NCI-H82 (cell line): ENCODE measurements around the gene TRIP11.
"Not testable (repeated sequence)": the region's sequence is repeated elsewhere in the genome, so short reads cannot be mapped to it uniquely, and the experiment has no call there.

Experiments used
- DNase-seq: peaks from one replicate; lab custom pipeline; 2025; lab: John Stamatoyannopoulos, UW

TRIP11 gene

GRCh38 chr14:92039719-92040430, at the start of gene TRIP11:
TRIP11 (minus strand) TSS chr14:92040059; CDS start chr14:92039685, 374 bp downstream.
- peak; percentile 90 for DNase-seq

GRCh38 chr14:92088494-92088893, 48.6 kb upstream of the TRIP11 start:
- DNase-seq, result no peak

DNA sequence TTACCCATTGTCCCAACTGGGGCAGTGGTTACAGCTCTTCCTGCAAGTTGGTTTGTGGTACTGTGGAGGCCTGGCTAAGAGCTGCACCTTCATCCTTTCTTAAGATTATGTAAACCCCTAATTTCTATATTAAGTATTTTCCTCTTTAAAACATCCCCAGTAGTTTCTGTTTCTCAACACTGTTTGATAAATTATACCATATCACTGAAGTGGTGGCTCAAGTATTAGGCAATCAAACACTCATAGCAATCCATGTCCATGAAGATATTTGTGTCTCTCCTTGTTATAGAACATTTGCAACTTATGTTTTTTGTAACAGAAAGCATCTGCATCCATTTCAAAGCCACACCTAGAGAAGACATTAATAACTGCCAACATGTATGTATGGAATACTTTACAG, 34.7 kb upstream of the TRIP11 start:
- no peak for DNase-seq

DNA sequence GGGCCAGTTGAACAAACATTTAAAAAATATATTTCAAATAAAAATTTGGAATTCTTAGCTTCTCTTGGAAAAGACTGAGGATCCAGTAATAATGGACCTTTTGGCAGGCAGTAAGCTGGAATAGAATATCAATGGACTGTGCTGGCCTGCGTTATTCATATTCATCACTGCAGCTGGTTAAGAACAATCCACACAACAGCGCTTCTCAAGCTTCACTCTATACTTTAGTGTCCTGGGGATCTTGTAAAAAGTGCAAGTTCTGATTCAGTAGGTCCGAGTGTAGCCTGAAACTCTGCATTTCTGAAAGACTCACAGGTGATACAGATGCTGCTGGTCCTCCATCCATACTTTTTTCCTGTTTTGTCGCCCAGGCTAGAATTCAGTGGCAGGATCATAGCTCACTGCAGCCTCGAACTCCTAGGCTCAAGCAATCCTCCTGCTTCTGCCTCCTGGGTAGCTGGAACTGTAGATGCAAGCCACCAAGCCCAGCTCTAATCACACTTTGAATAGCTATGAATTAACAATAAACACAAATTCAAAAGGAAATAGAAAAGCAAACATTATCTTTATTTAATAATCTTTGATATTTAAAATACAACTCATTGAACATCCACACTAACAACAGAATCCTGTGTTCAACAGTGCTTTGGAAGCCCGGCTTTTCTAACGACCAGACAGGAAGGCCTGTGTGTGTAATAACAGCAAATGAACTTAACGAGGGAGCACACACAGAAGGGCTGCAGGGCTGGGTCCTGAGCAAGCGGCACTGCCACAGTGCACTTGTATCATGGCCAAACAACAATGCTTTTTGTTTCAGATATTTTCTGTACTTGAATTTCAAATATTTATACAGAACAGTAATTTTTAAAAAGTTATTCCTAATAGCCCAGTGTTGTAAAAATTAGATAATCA, 18.4 kb upstream of the TRIP11 start:
- DNase-seq, result no peak

- no peak for DNase-seq
Observed at GRCh38 chr14:92049781-92050180, 9.9 kb upstream of the TRIP11 start.

- not testable (repeated sequence) for DNase-seq
Observed at GRCh38 chr14:92049221-92049620, 9.4 kb upstream of the TRIP11 start.

GRCh38 chr14:92045904-92046303, 6.0 kb upstream of the TRIP11 start:
- not testable (repeated sequence) for DNase-seq

DNA sequence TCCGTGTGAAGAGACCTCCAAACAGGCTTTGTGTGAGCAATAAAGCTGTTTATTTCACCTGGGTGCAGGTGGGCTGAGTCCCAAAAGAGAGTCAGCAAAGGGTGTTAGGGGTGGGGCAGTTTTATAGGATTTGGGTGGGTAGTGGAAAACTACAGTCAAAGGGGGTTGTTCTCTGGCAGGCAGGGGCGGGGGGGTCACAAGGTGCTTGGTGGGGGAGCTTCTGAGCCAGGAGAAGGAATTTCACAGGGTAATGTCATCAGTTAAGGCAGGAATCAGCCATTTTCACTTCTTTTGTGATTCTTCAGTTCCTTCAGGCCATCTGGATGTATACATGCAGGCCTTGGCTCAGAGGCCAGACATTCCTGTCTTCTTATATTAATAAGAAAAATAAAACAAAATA, 1.9 kb upstream of the TRIP11 start:
- DNase-seq, result not testable (repeated sequence)

- DNase-seq, result no peak
Observed at GRCh38 chr14:92041203-92041602, 1.3 kb upstream of the TRIP11 start.

GRCh38 chr14:92040431-92041051, 682 bp upstream of the TRIP11 start:
- peak; percentile 37 for DNase-seq

DNA sequence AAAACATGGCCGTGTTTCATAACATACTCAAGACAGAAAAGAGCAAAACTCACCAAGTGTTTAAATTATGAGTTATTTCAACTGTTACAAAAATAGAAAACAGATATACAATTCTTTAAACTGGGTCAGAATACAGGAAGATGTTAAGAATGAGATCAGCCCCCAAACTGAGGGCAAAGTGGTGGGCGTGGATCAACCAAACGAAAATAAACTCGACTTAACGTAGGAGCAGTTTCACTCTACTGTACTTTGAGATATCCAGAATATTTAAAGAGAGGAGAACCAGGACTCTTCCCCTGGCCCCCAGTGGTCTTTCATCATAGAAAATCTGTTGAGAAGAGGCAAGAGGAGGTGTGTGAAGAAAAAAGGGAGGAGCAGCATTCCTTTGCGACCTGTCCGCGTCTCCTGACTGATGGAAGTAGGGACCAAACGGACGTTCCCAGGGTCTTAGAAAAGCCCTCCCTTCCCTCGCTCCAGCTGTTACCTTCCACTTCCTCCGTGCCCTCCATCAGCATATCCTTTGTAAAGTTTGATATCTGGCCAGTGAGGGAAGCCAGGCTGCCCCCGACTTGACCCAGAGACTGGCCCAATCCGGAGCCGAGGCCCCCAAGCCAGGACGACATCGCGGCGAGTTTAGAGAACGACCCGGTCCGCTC, 668 bp downstream of the TRIP11 start:
- peak; percentile 78 for DNase-seq

GRCh38 chr14:92037989-92038388, 1.9 kb downstream of the TRIP11 start:
- no peak for DNase-seq

DNA sequence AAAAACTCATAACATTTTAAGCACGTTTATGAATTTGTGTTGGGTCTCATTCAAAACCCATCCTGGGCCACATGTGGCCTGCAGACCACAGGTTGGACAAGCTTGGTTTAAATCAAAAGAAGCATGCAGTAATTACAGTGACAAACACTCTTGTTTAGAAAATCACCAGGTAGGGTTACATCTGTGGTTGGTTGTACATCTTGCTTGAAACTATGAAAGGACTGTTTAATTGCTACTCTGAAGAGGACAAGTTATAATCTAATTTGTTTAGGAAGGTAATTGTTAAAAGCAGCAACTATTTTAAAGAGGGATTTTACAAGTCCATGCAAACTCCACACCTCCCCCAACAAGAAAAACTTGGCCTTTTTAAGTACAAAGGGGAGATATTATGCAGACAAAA, 4.0 kb downstream of the TRIP11 start:
- DNase-seq, result no peak

DNA sequence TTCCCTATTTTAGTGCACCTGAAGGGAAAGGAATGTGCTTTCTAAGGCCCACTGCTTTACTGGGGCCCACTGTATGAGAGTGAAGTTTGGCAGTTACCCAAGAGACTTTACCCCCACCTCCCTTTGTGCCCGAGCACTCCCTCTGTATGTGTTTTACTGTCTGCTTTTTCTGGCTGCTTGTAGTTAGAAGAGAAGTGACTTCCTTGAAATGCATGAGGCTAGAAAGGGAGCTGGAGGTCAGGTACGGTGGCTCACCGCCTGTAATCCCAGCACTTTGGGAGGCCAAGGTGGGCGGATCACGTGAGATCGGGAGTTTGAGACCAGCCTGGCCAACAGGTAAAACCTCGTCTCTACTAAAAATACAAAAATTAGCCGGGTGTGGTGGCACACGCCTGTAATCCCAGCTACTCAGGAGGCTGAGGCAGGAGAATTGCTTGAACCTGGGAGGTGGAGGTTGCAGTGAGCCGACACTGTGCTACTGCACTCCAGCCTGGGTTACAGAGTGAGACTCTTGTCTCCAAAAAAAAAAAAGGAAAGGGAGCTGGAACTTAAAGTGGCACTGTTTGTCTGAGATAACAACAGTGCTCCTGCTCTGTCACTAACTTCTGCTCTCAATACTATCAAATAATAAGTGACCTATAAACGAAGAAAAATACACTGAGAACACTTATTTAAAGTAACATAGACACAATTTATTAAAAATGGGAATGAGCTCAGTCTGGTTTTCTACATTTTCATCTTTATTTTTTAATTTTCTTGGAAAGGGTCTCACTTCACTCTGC, 5.8 kb downstream of the TRIP11 start:
- DNase-seq, result no peak

- DNase-seq, result no peak
Observed at GRCh38 chr14:92033433-92033832, 6.4 kb downstream of the TRIP11 start.

DNA sequence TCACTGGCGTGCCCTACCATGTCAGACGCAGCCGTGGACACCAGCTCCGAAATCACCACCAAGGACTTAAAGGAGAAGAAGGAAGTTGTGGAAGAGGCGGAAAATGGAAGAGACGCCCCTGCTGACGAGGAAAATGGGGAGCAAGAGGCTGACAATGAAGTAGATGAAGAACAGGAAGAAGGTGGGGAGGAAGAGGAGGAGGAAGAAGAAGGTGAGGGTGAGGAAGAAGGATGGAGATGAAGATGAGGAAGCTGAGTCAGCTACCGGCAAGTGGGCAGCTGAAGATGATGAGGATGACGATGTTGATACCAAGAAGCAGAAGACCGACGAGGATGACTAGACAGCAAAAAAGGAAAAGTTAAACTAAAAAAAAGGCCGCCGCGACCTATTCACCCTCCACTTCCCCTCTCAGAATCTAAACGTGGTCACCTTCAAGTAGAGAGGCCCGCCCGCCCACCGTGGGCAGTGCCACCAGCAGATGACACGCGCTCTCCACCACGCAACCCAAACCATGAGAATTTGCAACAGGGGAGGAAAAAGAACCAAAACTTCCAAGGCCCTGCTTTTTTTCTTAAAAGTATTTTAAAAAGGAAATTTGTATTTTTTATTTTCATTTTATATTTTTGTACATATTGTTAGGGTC, 13.2 kb downstream of the TRIP11 start:
- DNase-seq, result no peak

DNA sequence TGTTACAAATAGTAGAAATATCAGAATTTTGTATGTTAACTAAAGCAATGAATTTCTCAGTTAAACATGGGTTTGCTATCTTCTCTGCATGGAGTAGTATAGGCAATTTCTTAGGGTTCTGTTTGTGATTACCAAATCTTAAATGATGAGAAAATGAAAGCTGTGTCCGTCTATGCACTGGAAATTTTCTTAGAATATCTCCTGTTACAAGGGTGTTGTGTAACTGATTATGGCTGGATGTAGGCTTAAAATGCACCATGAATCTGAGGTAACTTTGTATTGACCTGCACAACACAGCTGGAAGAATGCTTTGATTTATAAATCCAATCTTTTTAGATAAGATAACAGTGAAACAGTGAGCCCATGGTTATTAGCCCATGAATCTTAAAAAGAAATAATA, 17.8 kb downstream of the TRIP11 start:
- no peak for DNase-seq

DNA sequence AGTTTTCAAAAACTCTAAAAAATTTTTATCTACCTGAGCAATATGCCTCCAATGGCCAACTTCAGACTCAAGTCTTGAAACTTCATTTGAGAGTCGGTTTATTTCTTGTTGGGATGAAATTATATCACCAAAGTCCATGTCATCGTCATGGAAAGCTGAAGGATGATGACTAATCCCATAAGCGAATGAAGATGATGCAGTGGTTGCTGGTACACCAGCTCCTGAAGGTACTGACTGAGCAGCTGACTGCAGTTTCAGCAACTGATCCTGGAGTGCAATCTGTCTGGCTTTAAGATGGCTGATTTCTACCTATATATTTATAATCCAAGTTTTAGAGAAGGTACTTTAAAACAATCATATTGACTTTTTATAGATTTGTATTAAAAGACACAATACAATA, 18.3 kb downstream of the TRIP11 start:
- DNase-seq, result no peak

GRCh38 chr14:92014040-92014439, 25.8 kb downstream of the TRIP11 start:
- DNase-seq, result no peak

DNA sequence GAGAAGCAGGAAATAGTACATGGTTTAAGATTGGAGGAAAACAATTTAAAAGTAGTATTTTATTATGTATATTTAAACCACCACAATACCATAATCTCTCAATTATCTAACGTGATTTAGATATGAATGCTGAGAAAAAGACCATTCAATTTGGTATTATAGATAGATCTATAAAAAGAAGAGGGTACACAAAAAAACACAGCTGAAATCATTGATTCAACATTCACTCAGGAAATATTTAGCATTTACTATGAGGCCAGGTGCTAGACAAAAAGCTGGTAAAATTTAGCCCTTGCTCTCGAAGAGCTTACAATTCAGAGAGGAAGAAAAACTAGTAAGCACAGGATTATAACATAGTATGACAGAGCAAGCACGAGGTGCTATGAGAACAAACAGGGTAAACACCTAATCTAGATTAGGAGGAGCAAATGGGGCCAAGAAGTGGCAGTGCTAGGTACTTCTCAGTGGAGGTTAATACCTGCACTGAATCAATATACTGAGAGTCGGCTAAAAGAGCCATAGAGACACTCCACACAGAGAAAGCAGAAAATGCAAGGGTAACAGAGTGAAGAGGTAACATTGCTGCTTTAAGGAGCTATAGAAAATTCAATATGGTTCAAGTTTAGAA, 27.6 kb downstream of the TRIP11 start:
- no peak for DNase-seq
